ENCODE results near the gene CLDN5.
"Not testable (repeated sequence)": the region's sequence is repeated elsewhere in the genome, so short reads cannot be mapped to it uniquely, and the experiment has no call there.

Gene CLDN5

DNA sequence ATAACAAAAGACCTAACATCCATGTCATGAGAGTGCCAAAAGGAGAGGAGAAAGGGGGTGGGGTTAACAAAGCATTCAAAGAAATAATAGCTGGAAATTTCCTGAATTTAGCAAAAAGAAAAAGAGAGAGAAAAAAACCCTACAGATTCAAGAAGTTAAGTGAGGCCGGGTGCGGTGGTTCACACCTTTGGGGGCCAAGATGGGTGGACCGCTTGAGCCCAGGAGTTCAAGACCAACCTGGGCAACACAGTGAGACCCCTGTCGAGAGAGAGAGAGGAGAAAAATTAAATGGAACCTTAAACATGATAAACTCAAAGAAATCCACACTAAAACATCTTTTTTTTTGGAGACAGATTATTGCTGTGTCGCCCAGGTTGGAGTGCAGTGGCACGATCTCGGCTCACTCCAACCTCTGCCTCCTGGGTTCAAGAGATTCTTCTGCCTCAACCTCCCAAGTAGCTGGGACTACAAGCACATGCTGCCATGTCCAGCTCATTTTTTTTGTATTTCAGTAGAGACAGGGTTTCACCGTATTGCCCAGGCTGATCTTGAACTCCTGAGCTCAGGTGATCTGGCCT lies 8.9 kb upstream of the CLDN5 start:
- no peak overlapping the region for H3K4me3 Mint-ChIP-seq
- TF ChIP-seq, protein P1, sequence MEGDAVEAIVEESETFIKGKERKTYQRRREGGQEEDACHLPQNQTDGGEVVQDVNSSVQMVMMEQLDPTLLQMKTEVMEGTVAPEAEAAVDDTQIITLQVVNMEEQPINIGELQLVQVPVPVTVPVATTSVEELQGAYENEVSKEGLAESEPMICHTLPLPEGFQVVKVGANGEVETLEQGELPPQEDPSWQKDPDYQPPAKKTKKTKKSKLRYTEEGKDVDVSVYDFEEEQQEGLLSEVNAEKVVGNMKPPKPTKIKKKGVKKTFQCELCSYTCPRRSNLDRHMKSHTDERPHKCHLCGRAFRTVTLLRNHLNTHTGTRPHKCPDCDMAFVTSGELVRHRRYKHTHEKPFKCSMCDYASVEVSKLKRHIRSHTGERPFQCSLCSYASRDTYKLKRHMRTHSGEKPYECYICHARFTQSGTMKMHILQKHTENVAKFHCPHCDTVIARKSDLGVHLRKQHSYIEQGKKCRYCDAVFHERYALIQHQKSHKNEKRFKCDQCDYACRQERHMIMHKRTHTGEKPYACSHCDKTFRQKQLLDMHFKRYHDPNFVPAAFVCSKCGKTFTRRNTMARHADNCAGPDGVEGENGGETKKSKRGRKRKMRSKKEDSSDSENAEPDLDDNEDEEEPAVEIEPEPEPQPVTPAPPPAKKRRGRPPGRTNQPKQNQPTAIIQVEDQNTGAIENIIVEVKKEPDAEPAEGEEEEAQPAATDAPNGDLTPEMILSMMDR (IDR thresholded peaks at IDR 0.05): no peak
- no peak for DNase-seq
- no peaks in the 10 kb centered on the region for H3K36me3 Mint-ChIP-seq (ENCODE audit: low read depth)
- H3K9me3 Mint-ChIP-seq: no peaks in the 10 kb centered on the region
- H3K4me1 Mint-ChIP-seq: no peaks in the 10 kb centered on the region
- H3K27ac Mint-ChIP-seq: no peak overlapping the region
- H3K27me3 Mint-ChIP-seq (ENCODE audit: low read depth, poor library complexity): peaks cover 39% of the 10 kb centered on the region

DNA sequence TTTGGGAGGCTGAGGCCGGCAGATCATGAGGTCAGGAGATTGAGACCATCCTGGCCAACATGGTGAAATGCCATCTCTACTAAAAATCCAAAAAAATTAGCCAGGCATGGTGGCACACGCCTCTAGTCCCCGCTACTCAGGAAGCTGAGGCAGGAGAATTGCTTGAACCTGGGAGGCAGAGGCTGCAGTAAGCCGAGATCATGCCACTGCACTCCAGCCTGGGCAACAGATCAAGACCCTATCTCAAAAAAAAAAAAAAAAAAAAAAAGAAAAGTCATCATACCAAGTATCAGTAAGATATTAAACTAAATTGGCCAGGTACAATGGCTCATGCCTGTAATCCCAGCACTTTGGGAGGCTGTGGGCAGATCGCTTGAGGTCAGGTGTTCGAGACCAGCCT lies 7.1 kb upstream of the CLDN5 start:
- H3K27me3 Mint-ChIP-seq (ENCODE audit: low read depth, poor library complexity): peaks cover 43% of the 10 kb centered on the region
- not testable (repeated sequence) for DNase-seq, H3K4me3 Mint-ChIP-seq

DNA sequence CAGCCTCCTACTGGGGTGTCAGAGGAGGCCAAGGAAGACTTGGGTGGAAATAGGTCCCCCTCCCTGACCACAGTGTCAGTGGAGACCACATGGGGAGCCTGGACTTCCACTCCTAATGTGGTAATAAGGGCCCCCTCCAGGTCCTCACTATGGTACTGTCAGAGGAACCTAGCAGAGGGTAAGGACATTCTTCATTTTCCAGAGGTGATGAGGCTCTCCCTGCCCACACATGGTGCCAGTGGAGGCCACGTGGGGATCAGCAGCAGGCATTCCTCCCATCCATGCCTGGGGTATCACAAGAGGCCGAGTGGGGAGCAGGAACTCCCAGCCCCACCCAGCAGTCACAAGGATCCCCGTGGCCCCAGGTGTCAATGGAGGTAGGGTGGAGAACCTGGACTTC lies 6.5 kb upstream of the CLDN5 start:
- H3K4me3 Mint-ChIP-seq: no peak overlapping the region
- peaks cover 48% of the 10 kb centered on the region for H3K27me3 Mint-ChIP-seq (ENCODE audit: low read depth, poor library complexity)
- H3K9me3 Mint-ChIP-seq: no peaks in the 10 kb centered on the region
- TF ChIP-seq, protein P1 (IDR thresholded peaks at IDR 0.05): no peak
- no peaks in the 10 kb centered on the region for H3K36me3 Mint-ChIP-seq (ENCODE audit: low read depth)
- no peak for DNase-seq
- no peak overlapping the region for H3K27ac Mint-ChIP-seq
- peaks cover 5% of the 10 kb centered on the region for H3K4me1 Mint-ChIP-seq

More for the DNA sequence above, 7.1 kb upstream of the CLDN5 start:
- not testable (repeated sequence) for H3K4me1 Mint-ChIP-seq; H3K27ac Mint-ChIP-seq; H3K9me3 Mint-ChIP-seq; H3K36me3 Mint-ChIP-seq (ENCODE audit: low read depth)

DNA sequence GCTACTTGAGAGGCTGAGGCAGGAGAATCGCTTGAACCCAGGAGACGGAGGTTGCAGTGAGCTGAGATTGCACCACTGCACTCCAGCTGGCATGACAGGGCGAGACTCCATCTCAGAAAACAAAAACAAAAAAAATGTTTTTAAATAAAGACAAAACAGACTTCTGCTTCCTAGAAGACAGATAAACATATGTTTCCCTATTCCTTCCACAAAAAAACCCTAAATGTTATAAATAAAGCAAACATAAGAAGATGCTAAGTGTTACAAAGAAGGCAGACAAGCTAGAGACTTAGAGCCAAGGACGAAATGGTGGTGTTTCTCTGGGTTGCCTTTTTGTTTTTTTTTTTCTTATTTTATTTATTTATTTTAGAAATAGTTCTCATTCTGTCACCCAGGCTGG lies 5.6 kb upstream of the CLDN5 start:
- Mint-ChIP-seq H3K27ac (no peak overlapping the region), H3K36me3 (ENCODE audit: low read depth) (no peaks in the 10 kb centered on the region), H3K4me3 (no peak overlapping the region), H3K9me3 (no peaks in the 10 kb centered on the region), H3K4me1 (peaks cover 7% of the 10 kb centered on the region), H3K27me3 (ENCODE audit: low read depth, poor library complexity) (peaks cover 52% of the 10 kb centered on the region)
- no peak for DNase-seq
- TF ChIP-seq, protein P1 (IDR thresholded peaks at IDR 0.05): no peak

DNA sequence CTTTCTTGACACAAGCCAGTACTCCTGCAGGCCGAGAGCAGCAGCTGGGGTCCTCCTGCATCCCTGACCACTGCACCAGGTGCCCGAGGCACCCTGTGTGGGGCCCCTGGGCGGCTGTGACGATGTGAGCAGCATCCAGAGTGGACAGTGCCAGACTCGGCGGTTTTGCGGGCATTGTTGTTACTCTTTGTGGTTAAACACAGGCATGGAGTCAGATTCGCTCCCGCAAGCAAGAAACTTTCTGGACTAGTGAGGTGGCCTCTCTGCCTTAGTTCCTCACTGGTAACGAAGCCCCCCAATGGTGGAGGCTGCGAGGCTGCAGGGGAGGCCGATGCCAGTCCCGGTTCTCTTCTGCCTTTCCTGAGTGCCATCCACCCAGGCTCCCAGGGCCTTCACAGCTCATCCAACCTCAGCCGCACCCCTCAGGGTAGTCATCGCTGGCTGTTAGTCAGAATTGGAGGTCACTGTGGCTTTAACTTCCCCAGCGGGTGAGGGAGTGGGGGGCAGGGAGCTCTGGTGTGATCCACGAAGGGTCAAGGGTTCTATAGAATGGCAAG lies 3.7 kb upstream of the CLDN5 start:
- H3K4me3 Mint-ChIP-seq: no peak overlapping the region
- H3K9me3 Mint-ChIP-seq: no peaks in the 10 kb centered on the region
- H3K36me3 Mint-ChIP-seq (ENCODE audit: low read depth): no peaks in the 10 kb centered on the region
- H3K4me1 Mint-ChIP-seq: peaks cover 12% of the 10 kb centered on the region
- no peak for DNase-seq
- no peak overlapping the region for H3K27ac Mint-ChIP-seq
- TF ChIP-seq, protein P1 (IDR thresholded peaks at IDR 0.05): no peak
- H3K27me3 Mint-ChIP-seq (ENCODE audit: low read depth, poor library complexity): peaks cover 71% of the 10 kb centered on the region

DNA sequence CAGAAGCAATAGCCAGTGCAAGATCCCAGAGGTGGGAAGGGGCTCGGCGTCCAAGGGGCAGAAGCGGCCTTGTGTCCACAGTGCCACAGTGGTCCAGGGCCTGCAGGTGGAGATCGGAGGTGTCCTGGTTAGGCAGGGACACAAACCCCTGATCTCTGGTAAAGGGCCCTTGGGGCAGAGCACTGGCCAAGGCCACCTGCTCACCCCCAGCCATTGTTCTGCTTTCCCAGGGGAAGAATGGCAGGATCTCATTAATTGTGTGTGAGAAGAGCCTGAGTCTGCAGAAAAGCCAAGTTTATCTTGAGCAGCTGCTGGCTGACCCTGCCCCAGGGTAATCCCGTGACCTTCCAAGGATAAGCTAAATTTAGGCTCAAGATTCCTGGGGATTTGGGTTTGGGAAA lies 3.1 kb upstream of the CLDN5 start:
- no peak overlapping the region for H3K27ac Mint-ChIP-seq
- H3K4me3 Mint-ChIP-seq: no peak overlapping the region
- no peak for DNase-seq
- no peaks in the 10 kb centered on the region for H3K9me3 Mint-ChIP-seq
- no peaks in the 10 kb centered on the region for H3K36me3 Mint-ChIP-seq (ENCODE audit: low read depth)
- H3K4me1 Mint-ChIP-seq: peaks cover 16% of the 10 kb centered on the region
- peaks cover 75% of the 10 kb centered on the region for H3K27me3 Mint-ChIP-seq (ENCODE audit: low read depth, poor library complexity)
- TF ChIP-seq, protein P1 (IDR thresholded peaks at IDR 0.05): no peak

All from nephron progenitor cell (in vitro differentiated cells).